Measurements from ENCODE around the gene EZR.

EZR gene

GRCh38 chr6:158773581-158774449 lies 45.4 kb downstream of the EZR start:
- no peak for DNase-seq

GRCh38 chr6:158772851-158773371 lies 46.3 kb downstream of the EZR start:
- DNase-seq, result no peak

- no peak for DNase-seq
Measured at GRCh38 chr6:158772172-158772571, 47.0 kb downstream of the EZR start.

GRCh38 chr6:158771399-158772152 lies 47.6 kb downstream of the EZR start:
- no peak for DNase-seq

- DNase-seq, result no peak
Measured at GRCh38 chr6:158770533-158771330, 48.4 kb downstream of the EZR start.

- peak; percentile 49 for DNase-seq
Measured at GRCh38 chr6:158769771-158770432, 49.3 kb downstream of the EZR start.

GRCh38 chr6:158769234-158769770 lies 49.9 kb downstream of the EZR start:
- DNase-seq, result peak; percentile 18

- no peak for DNase-seq
Measured at GRCh38 chr6:158768436-158768835, 50.7 kb downstream of the EZR start.

GRCh38 chr6:158767709-158768108 lies 51.5 kb downstream of the EZR start:
- DNase-seq, result no peak

GRCh38 chr6:158766621-158767455 lies 52.3 kb downstream of the EZR start:
- no peak for DNase-seq

- DNase-seq, result no peak
Measured at GRCh38 chr6:158765499-158766068, 53.6 kb downstream of the EZR start.

GRCh38 chr6:158764926-158765325 lies 54.2 kb downstream of the EZR start:
- DNase-seq, result no peak

GRCh38 chr6:158764183-158764849 lies 54.9 kb downstream of the EZR start:
- no peak for DNase-seq

GRCh38 chr6:158763434-158764182 lies 55.6 kb downstream of the EZR start:
- DNase-seq, result no peak

GRCh38 chr6:158762787-158763433 lies 56.3 kb downstream of the EZR start:
- DNase-seq, result no peak

- no peak for DNase-seq
Measured at GRCh38 chr6:158761746-158762145, 57.4 kb downstream of the EZR start.

- no peak for DNase-seq
Measured at GRCh38 chr6:158760618-158761250, 58.4 kb downstream of the EZR start.

- no peak for DNase-seq
Measured at GRCh38 chr6:158759966-158760617, 59.1 kb downstream of the EZR start.

Measured in NCI-H1694 treated with DMSO at 0.1 percent for 48 hours (cell line).